GM21529 (cell line): Measurements from ENCODE around the gene PMEPA1.

Experiments used
- ATAC-seq: cut with Tn5 transposase; IDR thresholded peaks from one replicate; pipeline ENCODE4 v1.9.1; 2021; ENCODE audit not compliant: unreplicated experiment

Gene PMEPA1

GRCh38 chr20:57625978-57626377 is 83.8 kb downstream of the PMEPA1 start:
- ATAC-seq: no peak

- no peak for ATAC-seq
These were observed 84.4 kb downstream of the PMEPA1 start for GRCh38 chr20:57625181-57625958.

GRCh38 chr20:57624124-57624523 is 85.7 kb downstream of the PMEPA1 start:
- no peak for ATAC-seq

- ATAC-seq: no peak
These were observed 87.0 kb downstream of the PMEPA1 start for GRCh38 chr20:57622579-57623381.

- no peak for ATAC-seq
These were observed 87.6 kb downstream of the PMEPA1 start for GRCh38 chr20:57622201-57622570.

GRCh38 chr20:57621421-57622200 is 88.2 kb downstream of the PMEPA1 start:
- ATAC-seq: no peak

GRCh38 chr20:57620999-57621398 is 88.8 kb downstream of the PMEPA1 start:
- ATAC-seq: no peak

- ATAC-seq: peak; percentile 50
These were observed 89.4 kb downstream of the PMEPA1 start, which contains the start of gene ZBP1 for GRCh38 chr20:57620274-57620990. TSS of gene ZBP1 (minus strand) at chr20:57620426. CDS start at chr20:57620295, 131 bp downstream.

GRCh38 chr20:57619051-57619831 is 90.6 kb downstream of the PMEPA1 start:
- peak; percentile 60 for ATAC-seq

- no peak for ATAC-seq
These were observed 91.1 kb downstream of the PMEPA1 start for GRCh38 chr20:57618764-57619050.

- no peak for ATAC-seq
These were observed 91.6 kb downstream of the PMEPA1 start for GRCh38 chr20:57618091-57618763.

- ATAC-seq: no peak
These were observed 92.6 kb downstream of the PMEPA1 start for GRCh38 chr20:57617079-57617795.

- ATAC-seq: no peak
These were observed 93.5 kb downstream of the PMEPA1 start for GRCh38 chr20:57616143-57616951.

- no peak for ATAC-seq
These were observed 94.4 kb downstream of the PMEPA1 start for GRCh38 chr20:57615445-57615811.

- no peak for ATAC-seq
These were observed 95.0 kb downstream of the PMEPA1 start for GRCh38 chr20:57614490-57615444.

- no peak for ATAC-seq
These were observed 96.3 kb downstream of the PMEPA1 start for GRCh38 chr20:57613481-57613921.

GRCh38 chr20:57612916-57613315 is 96.9 kb downstream of the PMEPA1 start:
- no peak for ATAC-seq
